ENCODE data around the gene UBXN10.

DNA sequence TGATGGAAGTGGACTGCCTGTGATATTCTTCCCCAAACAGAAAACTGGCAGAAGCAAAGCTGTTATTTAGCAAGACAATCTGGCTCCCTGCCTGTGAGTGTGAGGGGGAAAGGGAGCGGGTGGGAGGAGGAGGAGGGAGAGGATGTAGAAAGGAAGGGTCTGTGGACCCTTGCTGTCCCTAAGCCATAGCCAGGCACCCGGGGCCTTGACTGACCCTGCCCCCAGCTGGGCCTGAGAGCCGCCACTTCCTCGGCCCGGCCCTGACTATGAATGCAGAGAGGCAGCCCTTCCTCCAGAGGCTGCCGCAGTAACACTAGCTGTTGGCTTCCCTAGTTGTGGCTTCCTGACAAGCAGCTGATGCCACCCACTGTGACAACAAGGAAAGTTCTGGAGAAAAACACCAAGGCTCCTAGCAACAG, 32.9 kb upstream of the UBXN10 start:
- no peak for TF ChIP-seq TCF7L2 (IDR thresholded peaks at IDR 0.05; ENCODE audit: low read depth, low read length)
- TF ChIP-seq, protein P1, sequence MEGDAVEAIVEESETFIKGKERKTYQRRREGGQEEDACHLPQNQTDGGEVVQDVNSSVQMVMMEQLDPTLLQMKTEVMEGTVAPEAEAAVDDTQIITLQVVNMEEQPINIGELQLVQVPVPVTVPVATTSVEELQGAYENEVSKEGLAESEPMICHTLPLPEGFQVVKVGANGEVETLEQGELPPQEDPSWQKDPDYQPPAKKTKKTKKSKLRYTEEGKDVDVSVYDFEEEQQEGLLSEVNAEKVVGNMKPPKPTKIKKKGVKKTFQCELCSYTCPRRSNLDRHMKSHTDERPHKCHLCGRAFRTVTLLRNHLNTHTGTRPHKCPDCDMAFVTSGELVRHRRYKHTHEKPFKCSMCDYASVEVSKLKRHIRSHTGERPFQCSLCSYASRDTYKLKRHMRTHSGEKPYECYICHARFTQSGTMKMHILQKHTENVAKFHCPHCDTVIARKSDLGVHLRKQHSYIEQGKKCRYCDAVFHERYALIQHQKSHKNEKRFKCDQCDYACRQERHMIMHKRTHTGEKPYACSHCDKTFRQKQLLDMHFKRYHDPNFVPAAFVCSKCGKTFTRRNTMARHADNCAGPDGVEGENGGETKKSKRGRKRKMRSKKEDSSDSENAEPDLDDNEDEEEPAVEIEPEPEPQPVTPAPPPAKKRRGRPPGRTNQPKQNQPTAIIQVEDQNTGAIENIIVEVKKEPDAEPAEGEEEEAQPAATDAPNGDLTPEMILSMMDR (IDR thresholded peaks at IDR 0.05): no peak
- TF ChIP-seq POLR2AphosphoS5 (IDR thresholded peaks at IDR 0.05; ENCODE audit: low read depth, low read length): no peak
